ENCODE measurements around the gene PLEKHG4B. TPM values are rescaled to one million over a fixed set of nuclear protein-coding genes. Genes with fewer than 3 reads are reported as not detected.

Gene PLEKHG4B
- total RNA-seq, 1 experiment from 2014 or later, result 2.3 TPM

GRCh38 chr5:187042-187431, 95.1 kb downstream of the PLEKHG4B start:
- no peak for DNase-seq (ENCODE audit: low read depth)

- no peak for DNase-seq (ENCODE audit: low read depth)
Measured at GRCh38 chr5:187617-188451, 95.9 kb downstream of the PLEKHG4B start.

DNA sequence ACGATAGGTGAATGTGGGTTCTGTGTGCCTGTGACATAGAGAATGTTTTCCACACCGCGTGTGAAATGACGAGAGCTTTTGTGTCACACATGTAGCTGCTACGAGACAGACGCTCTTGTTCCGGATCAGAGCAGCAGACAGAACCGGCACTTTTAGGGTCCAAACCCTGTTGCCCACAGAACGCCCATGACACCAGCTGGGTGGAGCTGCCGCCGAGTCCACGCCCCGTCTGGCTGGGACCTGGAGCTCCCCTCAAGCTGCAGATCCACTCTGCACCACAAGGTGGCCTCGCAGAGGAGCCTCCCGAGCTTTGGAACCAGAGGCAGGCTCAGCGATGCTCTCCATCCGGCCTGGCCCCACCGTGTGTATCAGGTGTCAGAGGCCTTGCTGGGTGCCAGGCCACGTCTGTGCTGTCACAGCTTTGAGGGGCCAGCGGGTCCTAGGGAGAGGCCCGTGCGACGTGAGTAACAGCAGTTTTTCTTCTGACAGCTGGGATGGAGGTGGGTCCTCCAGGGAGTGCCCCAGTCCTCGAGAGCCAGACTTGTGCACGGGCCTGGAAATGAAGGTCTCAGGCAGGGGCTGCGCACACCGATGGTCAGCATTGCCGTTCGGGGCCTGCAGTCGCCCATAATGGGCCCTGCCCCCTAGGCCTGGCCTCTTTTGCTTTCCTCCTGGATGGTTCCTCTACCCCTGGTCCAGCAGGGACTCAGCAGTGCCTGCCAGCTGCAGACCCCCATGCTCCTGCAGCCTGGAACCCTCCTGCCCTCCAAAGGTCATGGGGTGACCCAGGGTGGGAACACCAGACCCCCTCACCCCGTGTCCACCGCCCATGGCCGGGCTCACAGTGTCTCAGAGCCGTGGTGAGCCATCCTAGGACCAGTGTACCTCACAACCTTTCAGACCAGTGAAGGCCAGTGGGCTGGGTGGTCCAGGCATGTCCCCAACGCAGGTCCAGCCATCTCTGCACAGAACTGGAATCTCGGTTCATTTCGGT, 96.8 kb downstream of the PLEKHG4B start:
- DNase-seq (ENCODE audit: low read depth), result peak; percentile 72

- no peak for DNase-seq (ENCODE audit: low read depth)
Measured at GRCh38 chr5:189486-189885, 97.5 kb downstream of the PLEKHG4B start.

- DNase-seq (ENCODE audit: low read depth), result no peak
Measured at GRCh38 chr5:189976-190365, 98.0 kb downstream of the PLEKHG4B start.

GRCh38 chr5:190366-191035, 98.5 kb downstream of the PLEKHG4B start:
- DNase-seq (ENCODE audit: low read depth), result no peak

GRCh38 chr5:191036-191948, 99.3 kb downstream of the PLEKHG4B start, which contains the start of gene LRRC14B:
LRRC14B (plus strand) TSS chr5:191495; CDS start chr5:191539, 44 bp downstream.
- DNase-seq (ENCODE audit: low read depth), result peak; percentile 37

DNA sequence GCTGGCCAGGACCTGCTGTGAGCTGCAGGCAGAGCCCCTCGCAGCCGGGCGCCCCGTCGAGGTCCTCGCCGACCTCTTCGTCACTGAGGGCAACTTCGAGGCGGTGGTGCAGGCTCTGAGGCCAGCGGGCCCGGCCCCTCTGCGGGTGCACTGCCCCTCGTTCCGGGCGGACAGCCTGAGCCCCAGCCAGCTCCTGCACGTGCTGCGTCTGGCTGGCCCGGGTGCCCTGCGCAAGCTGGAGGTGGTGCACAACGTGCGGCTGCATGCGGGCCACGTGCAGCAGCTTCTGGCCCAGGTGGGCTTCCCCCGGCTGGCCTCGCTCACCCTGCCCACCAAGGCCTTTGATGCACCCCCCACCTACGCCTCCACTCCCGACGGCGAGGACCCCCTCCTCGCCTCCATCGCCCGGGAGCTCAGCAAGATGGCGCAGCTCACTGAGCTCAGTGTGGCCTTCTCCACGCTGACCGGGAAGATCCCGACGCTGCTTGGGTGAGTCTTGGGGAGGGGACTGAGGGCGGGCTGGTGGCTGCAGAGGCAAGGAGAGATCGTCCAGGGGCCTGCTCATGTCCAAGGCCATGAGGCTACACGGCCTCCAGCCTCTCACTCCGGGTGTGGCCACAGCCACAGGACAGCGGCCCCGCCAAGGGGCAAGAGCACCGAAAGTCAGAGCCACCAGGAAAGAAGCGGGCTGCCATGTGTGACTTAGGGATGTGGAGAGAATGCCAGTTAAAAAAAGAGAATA, 100.2 kb downstream of the PLEKHG4B start:
- DNase-seq (ENCODE audit: low read depth), result no peak

DNA sequence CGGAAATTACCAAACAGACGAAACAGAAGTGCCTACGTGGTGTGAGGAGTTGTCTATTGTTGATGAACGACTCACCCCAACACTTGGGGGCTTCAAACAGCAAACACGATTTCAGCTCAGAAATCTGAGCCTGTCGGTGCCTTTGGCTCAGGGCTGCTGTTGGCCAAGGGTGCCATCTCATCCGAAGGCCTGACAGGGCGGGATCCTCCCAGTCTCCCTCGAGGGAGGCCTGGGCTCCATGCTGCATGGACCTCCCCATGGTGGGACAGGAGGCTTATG, 100.7 kb downstream of the PLEKHG4B start:
- no peak for DNase-seq (ENCODE audit: low read depth)

GRCh38 chr5:192970-193831, 101.2 kb downstream of the PLEKHG4B start:
- DNase-seq (ENCODE audit: low read depth), result no peak

DNA sequence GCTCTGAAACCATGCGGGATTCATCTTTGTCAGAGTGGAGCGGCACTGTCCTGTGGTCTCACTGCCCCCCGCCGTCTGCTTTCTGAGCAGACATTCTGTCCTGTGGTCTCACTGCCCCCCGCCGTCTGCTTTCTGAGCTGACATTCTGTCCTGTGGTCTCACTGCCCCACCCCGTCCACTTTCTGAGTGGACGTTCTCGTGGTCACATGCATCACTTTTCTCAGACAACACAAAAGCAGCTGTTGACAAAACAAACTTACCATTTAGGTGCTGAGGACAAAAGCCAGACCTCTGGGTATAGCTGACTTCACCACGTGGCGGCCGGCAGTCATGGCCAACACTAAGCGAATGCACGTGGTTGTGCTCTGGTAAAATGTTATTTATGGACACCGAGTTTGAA, 102.1 kb downstream of the PLEKHG4B start:
- DNase-seq (ENCODE audit: low read depth), result no peak

DNA sequence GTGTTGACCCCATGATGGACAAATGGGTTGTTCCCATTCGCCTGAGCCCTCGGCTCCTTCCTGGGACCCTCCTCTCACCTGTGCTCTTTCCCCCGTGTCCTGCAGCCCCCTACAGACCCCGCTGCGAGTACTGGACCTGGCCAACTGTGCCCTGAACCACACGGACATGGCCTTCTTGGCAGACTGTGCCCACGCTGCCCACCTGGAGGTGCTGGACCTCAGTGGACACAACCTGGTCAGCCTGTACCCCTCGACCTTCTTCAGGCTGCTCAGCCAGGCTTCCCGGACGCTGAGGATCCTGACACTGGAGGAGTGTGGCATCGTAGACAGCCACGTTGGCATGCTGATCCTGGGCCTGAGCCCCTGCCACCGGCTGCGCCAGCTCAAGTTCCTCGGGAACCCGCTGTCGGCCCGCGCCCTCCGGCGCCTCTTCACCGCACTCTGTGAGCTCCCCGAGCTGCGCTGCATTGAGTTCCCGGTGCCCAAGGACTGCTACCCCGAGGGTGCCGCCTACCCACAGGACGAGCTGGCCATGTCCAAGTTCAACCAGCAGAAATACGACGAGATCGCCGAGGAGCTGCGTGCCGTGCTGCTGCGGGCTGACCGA, 102.7 kb downstream of the PLEKHG4B start:
- no peak for DNase-seq (ENCODE audit: low read depth)

- DNase-seq (ENCODE audit: low read depth), result no peak
Measured at GRCh38 chr5:195401-196160, 103.6 kb downstream of the PLEKHG4B start.

DNA sequence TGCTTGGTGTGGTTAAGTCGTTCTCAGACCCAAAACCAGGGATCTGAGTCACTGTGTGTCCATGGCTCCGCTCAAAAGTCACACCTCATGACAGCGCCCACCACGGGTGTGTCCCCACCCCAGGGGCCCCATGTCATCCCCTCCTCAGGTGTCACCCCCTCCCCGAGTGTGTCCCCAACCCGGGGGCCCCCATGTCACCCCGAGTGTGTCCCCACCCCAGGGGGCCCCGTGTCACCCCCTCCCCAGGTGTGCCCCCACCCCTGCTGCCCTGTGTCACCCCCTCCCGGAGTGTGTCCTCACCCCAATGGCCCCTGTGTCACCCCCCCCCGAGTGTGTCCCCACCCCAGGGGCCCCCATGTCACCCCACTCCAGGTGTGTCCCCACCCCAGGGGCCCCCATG, 104.4 kb downstream of the PLEKHG4B start:
- DNase-seq (ENCODE audit: low read depth), result no peak

- DNase-seq (ENCODE audit: low read depth), result peak; percentile 34
Measured at GRCh38 chr5:197031-197430, 105.1 kb downstream of the PLEKHG4B start.

- no peak for DNase-seq (ENCODE audit: low read depth)
Measured at GRCh38 chr5:197892-198489, 106.0 kb downstream of the PLEKHG4B start.

- DNase-seq (ENCODE audit: low read depth), result no peak
Measured at GRCh38 chr5:198516-199196, 106.7 kb downstream of the PLEKHG4B start.

All from RPMI7951 (cell line).